IMR-90 (cell line): ENCODE measurements around the gene PIK3CB. TPM values are rescaled to one million over a fixed set of nuclear protein-coding genes. Genes with fewer than 3 reads are reported as not detected.

Experiments
- ATAC-seq: fragments of 200-7000 bp; cut with Tn5 transposase; 2 replicates; pipeline ENCODE4 v1.9.1; 2020; ENCODE audit warnings: low read depth, mild to moderate bottlenecking, moderate library complexity
- BruUV-seq: library from RNA; stranded (reverse); fragments of 400-500 nt; replicated peaks from 2 replicates; lab custom pipeline; 2021; lab: Mats Ljungman, UMichigan
- CTCF ChIA-PET: fragments of 300-600 bp; formaldehyde crosslinking; extraction: SDS; loops from one replicate; lab custom pipeline; 2021; ENCODE audit warnings: antibody characterized with exemption; lab: Yijun Ruan, JAX
- POLR2A ChIA-PET: fragments of 300-600 bp; sonication (Branson Sonifier 250); formaldehyde crosslinking; loops from one replicate; lab custom pipeline; 2022; ENCODE audit warnings: antibody characterized with exemption; ENCODE audit not compliant: unreplicated experiment; lab: Charles Lee
- DNase-seq: peaks from one replicate; pipeline ENCODE4 v3.0.0; 2013
- H2AFZ ChIP-seq: replicated peaks from 2 replicates; pipeline ENCODE3; 2013; ENCODE audit warnings: low read length, mild to moderate bottlenecking; ENCODE audit not compliant: poor library complexity
- H2AK5ac ChIP-seq: 2 replicates; pipeline ENCODE4 v1.6.1; 2013; ENCODE audit warnings: low read depth, low read length, inconsistent platforms
- H2AK9ac ChIP-seq: replicated peaks from 2 replicates; pipeline ENCODE3; 2013; ENCODE audit warnings: mild to moderate bottlenecking, low read depth, low read length, moderate library complexity; ENCODE audit not compliant: poor library complexity
- H2BK120ac ChIP-seq: 2 replicates; pipeline ENCODE4 v1.6.1; 2013; ENCODE audit warnings: low read depth, low read length, inconsistent platforms
- H2BK15ac ChIP-seq: 3 replicates; pipeline ENCODE4 v1.6.1; 2013; ENCODE audit warnings: low read depth, low read length, inconsistent platforms
- H2BK20ac ChIP-seq: 2 replicates; pipeline ENCODE4 v1.6.1; 2013; ENCODE audit warnings: low read depth, mild to moderate bottlenecking, inconsistent platforms, low read length, moderate library complexity
- H2BK5ac ChIP-seq: 2 replicates; pipeline ENCODE4 v1.6.1; 2013; ENCODE audit warnings: mild to moderate bottlenecking, low read depth, low read length, inconsistent platforms; ENCODE audit not compliant: poor library complexity, severe bottlenecking
- H3K14ac ChIP-seq: replicated peaks from 2 replicates; pipeline ENCODE4 v1.6.1; 2013; ENCODE audit warnings: low read depth, low read length, inconsistent platforms
- H3K18ac ChIP-seq: 2 replicates; pipeline ENCODE4 v1.6.1; 2013; ENCODE audit warnings: low read depth, low read length, control low read depth
- H3K23ac ChIP-seq: 2 replicates; pipeline ENCODE4 v1.6.1; 2013; ENCODE audit warnings: low read depth, low read length, inconsistent platforms
- H3K27ac ChIP-seq: 2 replicates; pipeline ENCODE4 v1.5.1; 2013; ENCODE audit warnings: mild to moderate bottlenecking, control low read depth, low read length; ENCODE audit not compliant: insufficient read depth
- H3K27me3 ChIP-seq: 2 replicates; pipeline ENCODE4 v1.6.1; 2013; ENCODE audit warnings: low read length; ENCODE audit not compliant: control insufficient read depth, insufficient read depth
- H3K36me3 ChIP-seq: 2 replicates; pipeline ENCODE4 v1.6.1; 2013; ENCODE audit warnings: low read length, mixed read lengths; ENCODE audit not compliant: control insufficient read depth, insufficient read depth
- H3K4ac ChIP-seq: 2 replicates; pipeline ENCODE4 v1.6.1; 2013; ENCODE audit warnings: low read depth, low read length, inconsistent platforms
- H3K4me1 ChIP-seq: 2 replicates; pipeline ENCODE4 v1.6.1; 2013; ENCODE audit warnings: low read length, mixed read lengths; ENCODE audit not compliant: control insufficient read depth, insufficient read depth
- H3K4me2 ChIP-seq: 2 replicates; pipeline ENCODE4 v1.6.1; 2013; ENCODE audit warnings: low read depth, mild to moderate bottlenecking, control low read depth, low read length, moderate library complexity
- H3K4me3 ChIP-seq: 2 replicates; pipeline ENCODE4 v1.5.1; 2013; ENCODE audit warnings: low read depth, mild to moderate bottlenecking, control low read depth, low read length, moderate library complexity; ENCODE audit not compliant: insufficient read depth
- H3K56ac ChIP-seq: 2 replicates; pipeline ENCODE4 v1.6.1; 2013; ENCODE audit warnings: low read length, inconsistent platforms; ENCODE audit not compliant: insufficient read depth; ENCODE audit errors: extremely low read depth
- H3K79me1 ChIP-seq, 2 experiments: 2 replicates each; pipeline ENCODE4 v1.6.1; 2013; ENCODE audit warnings: low read length in 2 of 2, inconsistent platforms in 1 of 2, low read depth in 1 of 2
- H3K9ac ChIP-seq: 2 replicates; pipeline ENCODE4 v1.6.1; 2013; ENCODE audit warnings: low read depth, low read length, control low read depth
- H3K9me1 ChIP-seq: 2 replicates; pipeline ENCODE4 v1.6.1; 2013; ENCODE audit warnings: low read length, inconsistent platforms; ENCODE audit not compliant: insufficient read depth
- H3K9me3 ChIP-seq: 2 replicates; pipeline ENCODE4 v1.6.1; 2013; ENCODE audit warnings: low read length; ENCODE audit not compliant: control insufficient read depth, insufficient read depth
- H4K20me1 ChIP-seq: 2 replicates; pipeline ENCODE4 v1.6.1; 2013; ENCODE audit warnings: low read length, inconsistent platforms; ENCODE audit not compliant: insufficient read depth
- H4K5ac ChIP-seq: 2 replicates; pipeline ENCODE4 v1.6.1; 2013; ENCODE audit warnings: mild to moderate bottlenecking, low read depth, low read length, control low read depth
- H4K8ac ChIP-seq, 2 experiments: 2 replicates each; pipeline ENCODE4 v1.6.1; 2013; ENCODE audit warnings: low read depth in 2 of 2, low read length in 2 of 2, control low read depth in 1 of 2, inconsistent platforms in 1 of 2
- H4K91ac ChIP-seq: 2 replicates; pipeline ENCODE4 v1.6.1; 2013; ENCODE audit warnings: low read depth, low read length, inconsistent platforms; ENCODE audit not compliant: insufficient read depth
- BHLHE40 ChIP-seq: fragments of 150-350 bp; IDR thresholded peaks from 2 replicates; pipeline ENCODE4 v1.6.1; 2016; ENCODE audit warnings: mild to moderate bottlenecking, low read depth, low read length
- CEBPB ChIP-seq: IDR thresholded peaks from 2 replicates; pipeline ENCODE4 v1.6.1; 2012; ENCODE audit warnings: low read depth, low read length, improper control_type of control experiment
- CHD1 ChIP-seq: IDR thresholded peaks from 2 replicates; pipeline ENCODE4 v1.6.1; 2012; ENCODE audit warnings: low read depth, low read length, improper control_type of control experiment
- CTCF ChIP-seq: conservative IDR thresholded peaks from 2 replicates; pipeline ENCODE4 v1.5.1; 2012; ENCODE audit warnings: mild to moderate bottlenecking, low read depth, low read length, improper control_type of control experiment
- ELK1 ChIP-seq: fragments of 150-350 bp; IDR thresholded peaks from 2 replicates; pipeline ENCODE4 v1.6.1; 2016; ENCODE audit warnings: low read depth, mild to moderate bottlenecking, low read length, moderate library complexity, borderline replicate concordance
- FOS ChIP-seq: fragments of 150-350 bp; IDR thresholded peaks from 2 replicates; pipeline ENCODE4 v1.6.1; 2016; ENCODE audit warnings: low read depth, low read length
- MAFK ChIP-seq: IDR thresholded peaks from 2 replicates; pipeline ENCODE4 v1.6.1; 2012; ENCODE audit warnings: low read depth, low read length, improper control_type of control experiment
- MAZ ChIP-seq: IDR thresholded peaks from 2 replicates; pipeline ENCODE4 v1.6.1; 2012; ENCODE audit warnings: low read depth, mild to moderate bottlenecking, low read length, improper control_type of control experiment, moderate library complexity, borderline replicate concordance
- MXI1 ChIP-seq: IDR thresholded peaks from 2 replicates; pipeline ENCODE4 v1.6.1; 2012; ENCODE audit warnings: low read depth, mild to moderate bottlenecking, low read length, moderate library complexity, borderline replicate concordance
- NFE2L2 ChIP-seq: fragments of 150-350 bp; IDR thresholded peaks from 2 replicates; pipeline ENCODE4 v1.6.1; 2016; ENCODE audit warnings: low read depth, mild to moderate bottlenecking, low read length
- POLR2A ChIP-seq: IDR thresholded peaks from 2 replicates; pipeline ENCODE4 v1.6.1; 2012; ENCODE audit warnings: mild to moderate bottlenecking, low read depth, low read length
- RAD21 ChIP-seq: IDR thresholded peaks from 2 replicates; pipeline ENCODE4 v1.6.1; 2012; ENCODE audit warnings: low read length, improper control_type of control experiment
- RCOR1 ChIP-seq: IDR thresholded peaks from 2 replicates; pipeline ENCODE4 v1.6.1; 2012; ENCODE audit warnings: mild to moderate bottlenecking, low read length, improper control_type of control experiment; ENCODE audit not compliant: insufficient replicate concordance
- RFX5 ChIP-seq: IDR thresholded peaks from 2 replicates; pipeline ENCODE4 v1.8.0; 2012; ENCODE audit warnings: low read depth, mild to moderate bottlenecking, low read length, moderate library complexity
- SMC3 ChIP-seq: fragments of 150-350 bp; IDR thresholded peaks from 2 replicates; pipeline ENCODE4 v1.6.1; 2016; ENCODE audit warnings: low read depth, mild to moderate bottlenecking, antibody characterized with exemption, low read length, moderate library complexity
- USF2 ChIP-seq: fragments of 150-350 bp; IDR thresholded peaks from 2 replicates; pipeline ENCODE4 v1.6.1; 2017; ENCODE audit warnings: mild to moderate bottlenecking, antibody characterized with exemption, low read length, low read depth
- WGBS, 2 experiments: methylation state at CpG; one replicate each; pipeline versions ENCODE4 v1.1.5 to v1.1.7; 2013; ENCODE audit warnings: missing lambda C conversion rate in 2 of 2; ENCODE audit not compliant: insufficient read length in 1 of 2; ENCODE audit errors: extremely low coverage in 2 of 2; 5-methylcytosine and 5-hydroxymethylcytosine counted together
- dilution Hi-C: fragments of 300-500 bp; cut with HindIII; formaldehyde crosslinking; loops from one replicate; pipeline ENCODE4 v1.14.3; 2018; ENCODE audit warnings: low sequenced_read_pairs; ENCODE audit not compliant: unreplicated experiment
- in situ Hi-C: fragments of 300-500 bp; cut with MboI; formaldehyde crosslinking; loops from 3 replicates; pipeline ENCODE4 v1.14.3; 2019; ENCODE audit warnings: low sequenced_read_pairs, inconsistent platforms, mixed read lengths
- intact Hi-C: fragments of 100-400 bp; cut with micrococcal nuclease; formaldehyde crosslinking; loops from 2 replicates; pipeline ENCODE4 v1.10.0; 2022
- polyA plus RNA-seq, 3 experiments: library from polyadenylated mRNA; depleted of rRNA; stranded (reverse); fragments of >200 nt; gene quantifications; 2 replicates each; pipeline ENCODE4 v1.2.3, GENCODE V29; 2012; ENCODE audit warnings: low replicate concordance in 1 of 3
- total RNA-seq: library from RNA; depleted of rRNA; stranded (reverse); fragments of >200 nt; gene quantifications from 2 replicates; pipeline ENCODE4 v1.2.3, GENCODE V29; 2012

The PIK3CB gene
- total and polyA plus RNA-seq, 2 of the 4 experiments (the other 2 are of a cell fraction), result 6.3 to 6.8 TPM

GRCh38 chr3:138867996-138868395 lies 33.3 kb upstream of the PIK3CB start:
- Histone ChIP-seq H2BK20ac (no peak overlapping the region), H3K9me1 (peaks cover 5% of the 10 kb centered on the region; the same call in 1 of the 2 replicates), H3K18ac (no peak overlapping the region), H2AFZ (no peak overlapping the region), H3K4me1 (peaks cover 3% of the 10 kb centered on the region), H3K9me3 (no peaks in the 10 kb centered on the region), H3K23ac (no peak overlapping the region), H3K9ac (no peak overlapping the region), H3K56ac (no peak overlapping the region), H3K4me2 (no peak overlapping the region), H2BK5ac (no peak overlapping the region), H3K36me3 (no peaks in the 10 kb centered on the region), H3K4ac (no peak overlapping the region), H2BK120ac (no peak overlapping the region), H2AK9ac (no peak overlapping the region), H4K8ac (no peak overlapping the region), H4K91ac (no peak overlapping the region), H3K79me1 (no peaks in the 10 kb centered on the region), H2AK5ac (no peak overlapping the region), H3K27ac (no peak overlapping the region), H4K20me1 (no peaks in the 10 kb centered on the region), H3K27me3 (no peaks in the 10 kb centered on the region), H2BK15ac (no peak overlapping the region), H4K5ac (no peak overlapping the region), H3K14ac (no peak overlapping the region), H3K4me3 (no peak overlapping the region)
- TF ChIP-seq RFX5 (no peak), MAFK (no peak), CEBPB (no peak), USF2 (no peak), RAD21 (no peak), CHD1 (no peak), ELK1 (no peak), FOS (no peak), MXI1 (no peak), MAZ (no peak), CTCF (no peak), RCOR1 (no peak), BHLHE40 (no peak), SMC3 (no peak), POLR2A (no peak), NFE2L2 (no peak)
- BruUV-seq, result no TSS peak
- DNase-seq (no peak), ATAC-seq (no peak)
- ChIA-PET POLR2A (no interaction called here), CTCF (no interaction called here)
- intact Hi-C loops (loop anchor here (5.0 kb wide), 1 partner anchor 736 kb away; the partner anchor contains the start of gene A4GNT), dilution Hi-C loops (no loop called here), in situ Hi-C loops (no loop called here)
- WGBS, 2 experiments, result no CpG with 5 or more reads among the region's 1 CpG
